Mucosa of descending colon (tissue), 3 donors: ENCODE data around the gene PIGL. TPM values are rescaled to one million over a fixed set of nuclear protein-coding genes. Genes with fewer than 3 reads are reported as not detected.
"Not testable (repeated sequence)": the region's sequence is repeated elsewhere in the genome, so short reads cannot be mapped to it uniquely, and the experiment has no call there.

ENCODE experiments used
- ATAC-seq: fragments of 200-7000 bp; cut with Tn5 transposase; one replicate; pipeline ENCODE4 v1.9.1; 2020; ENCODE audit warnings: mild to moderate bottlenecking, moderate library complexity
- DNase-seq, 3 donors: peaks; one replicate each; pipeline ENCODE4 v3.0.0-alpha.2; 2020
- H3K36me3 ChIP-seq: fragments of 200-600 bp; one replicate; pipeline ENCODE4 v1.8.0; 2021; ENCODE audit warnings: low read depth, mild to moderate bottlenecking
- H3K4me1 ChIP-seq: fragments of 200-600 bp; one replicate; pipeline ENCODE4 v1.8.0; 2021; ENCODE audit warnings: low read depth, mild to moderate bottlenecking
- H3K4me3 ChIP-seq: fragments of 200-600 bp; one replicate; pipeline ENCODE4 v1.8.0; 2021; ENCODE audit warnings: mild to moderate bottlenecking
- H3K9me3 ChIP-seq: fragments of 200-600 bp; one replicate; pipeline ENCODE4 v1.8.0; 2021; ENCODE audit warnings: mild to moderate bottlenecking
- CTCF ChIP-seq: fragments of 200-600 bp; IDR thresholded peaks from one replicate; pipeline ENCODE4 v1.8.0; 2022; ENCODE audit warnings: antibody characterized with exemption, mild to moderate bottlenecking
- intact Hi-C, 2 donors: fragments of 100-400 bp; cut with DNase I in 1 of 2; cut with micrococcal nuclease in 1 of 2; formaldehyde crosslinking; loops; one replicate each; pipeline versions ENCODE4 v1.11.0 to v1.11.1; 2022; cut with DNase I, micrococcal nuclease
- total RNA-seq, 3 donors: library from RNA; stranded (reverse); fragmentation: NEBNext Ultra II Directional in 2 of 3; extraction: Animal tissue kit (Norgen Biotek cat#: 25700) in 2 of 3; gene quantifications; one replicate each; pipeline versions ENCODE4 v1.2.1 to v1.2.4, GENCODE V29; 2021 to 2023
- donor health status: DM: no; HTN: no; CAD: no; lungs with moderate emphysema.
- donor health status: DM: no; HTN: no; CAD: no.
- donor health status: DM: no; HTN: yes; CAD: no.

The PIGL gene
- total RNA-seq, 3 donors from 2014 or later: 28.2 to 51.8 (median 49.8) TPM

DNA sequence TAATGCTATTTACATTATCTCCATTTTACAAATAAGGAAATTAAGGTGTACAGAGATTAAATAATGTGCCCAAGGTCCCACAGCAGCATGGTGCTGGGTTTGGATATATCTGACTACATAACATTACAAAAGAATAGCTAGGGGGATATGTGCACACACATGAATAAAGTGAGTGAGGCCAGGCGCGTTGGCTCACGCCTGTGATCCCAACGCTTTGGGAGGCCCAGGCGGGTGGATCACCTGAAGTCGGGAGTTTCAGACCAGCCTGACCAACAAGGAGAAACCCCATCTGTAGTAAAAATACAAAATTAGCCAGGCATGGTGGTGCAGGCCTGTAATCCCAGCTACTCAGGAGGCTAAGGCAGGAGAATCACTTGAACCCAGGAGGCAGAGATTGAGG lies 12.2 kb upstream of the PIGL start:
- H3K9me3 ChIP-seq, H3K4me3 ChIP-seq, H3K36me3 ChIP-seq, intact Hi-C loops, ATAC-seq, DNase-seq: not testable (repeated sequence)
- peaks cover 50% of the 10 kb centered on the region for H3K4me1 ChIP-seq

DNA sequence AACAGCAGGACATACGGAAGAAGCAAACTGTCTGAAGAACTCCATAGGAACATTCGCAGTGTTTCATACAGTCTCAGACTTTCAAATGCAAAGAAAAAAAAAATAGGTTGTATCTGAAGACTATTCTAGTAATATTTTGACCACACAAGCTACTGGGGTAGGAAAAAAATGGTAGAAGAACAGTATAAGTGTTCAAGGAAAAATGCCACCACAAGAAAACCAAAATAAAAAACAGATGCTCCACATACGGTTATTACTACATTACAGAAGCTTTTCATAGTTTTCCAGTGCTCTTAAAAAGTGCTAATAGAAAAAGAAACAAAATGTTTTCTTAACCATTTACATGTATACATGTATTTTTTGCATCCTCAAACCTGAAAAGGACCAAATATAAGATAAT lies 5.4 kb upstream of the PIGL start:
- Histone ChIP-seq H3K4me3 (no peak overlapping the region), H3K4me1 (peaks cover 26% of the 10 kb centered on the region), H3K36me3 (no peaks in the 10 kb centered on the region), H3K9me3 (no peaks in the 10 kb centered on the region)
- no peak for DNase-seq
- intact Hi-C loops: no loop called here
- no peak for TF ChIP-seq CTCF
- no peak for ATAC-seq

DNA sequence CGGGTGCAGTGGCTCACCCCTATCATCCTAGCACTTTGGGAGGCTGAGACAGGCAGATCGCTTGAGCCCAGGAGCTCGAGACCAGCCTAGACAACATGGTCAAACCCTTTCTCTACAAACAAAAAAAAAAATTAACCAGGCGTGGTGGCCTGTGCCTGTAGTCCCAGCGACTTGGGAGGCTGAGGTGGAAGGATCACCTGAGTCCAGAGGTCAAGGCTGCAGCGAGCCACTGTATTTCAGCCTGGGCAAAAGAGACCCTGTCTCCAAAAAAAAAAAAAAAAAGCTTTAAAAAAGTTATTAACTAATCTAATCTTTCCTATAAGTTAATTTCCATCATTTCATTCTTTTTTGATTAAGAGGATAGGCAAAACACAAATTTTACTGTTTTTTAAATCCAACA lies 4.2 kb upstream of the PIGL start:
- Histone ChIP-seq H3K4me1 (peaks cover 21% of the 10 kb centered on the region), H3K36me3 (no peaks in the 10 kb centered on the region), H3K9me3 (no peaks in the 10 kb centered on the region), H3K4me3 (no peak overlapping the region)
- intact Hi-C loops: no loop called here
- ATAC-seq (no peak), DNase-seq (no peak)
- no peak for TF ChIP-seq CTCF

GRCh38 chr17:16214190-16215001 lies 2.6 kb upstream of the PIGL start:
- no peaks in the 10 kb centered on the region for H3K36me3 ChIP-seq
- no peak for ATAC-seq
- TF ChIP-seq CTCF: no peak
- H3K9me3 ChIP-seq: no peaks in the 10 kb centered on the region
- no peak for DNase-seq
- H3K4me3 ChIP-seq: peak overlapping the region; percentile 96
- H3K4me1 ChIP-seq: peaks cover 24% of the 10 kb centered on the region
- intact Hi-C loops: no loop called here

GRCh38 chr17:16215002-16215272 lies 2.1 kb upstream of the PIGL start:
- no peak for TF ChIP-seq CTCF
- intact Hi-C loops: no loop called here
- H3K4me3 ChIP-seq: peak overlapping the region; percentile 96
- H3K36me3 ChIP-seq: no peaks in the 10 kb centered on the region
- peak; percentile 55 to 76 (median 75) for DNase-seq
- H3K9me3 ChIP-seq: no peaks in the 10 kb centered on the region
- H3K4me1 ChIP-seq: peaks cover 23% of the 10 kb centered on the region
- peak; percentile 60 for ATAC-seq

GRCh38 chr17:16215273-16215964 lies 1.6 kb upstream of the PIGL start, which contains the start of gene NCOR1:
NCOR1 (minus strand) TSS chr17:16215534; CDS start chr17:16194569, 20,965 bp downstream.
- ATAC-seq (peak; percentile 94), DNase-seq (peak; percentile 93 to 96 (median 95))
- H3K36me3 ChIP-seq: no peaks in the 10 kb centered on the region
- intact Hi-C loops: no loop called here
- H3K9me3 ChIP-seq: no peaks in the 10 kb centered on the region
- peak; percentile 50 for TF ChIP-seq CTCF
- H3K4me3 ChIP-seq: peak within 1 kb of the TSS; percentile 96
- peaks cover 23% of the 10 kb centered on the region for H3K4me1 ChIP-seq
